IMR-90 (cell line): ENCODE data around the gene COA3. TPM values are rescaled to one million over a fixed set of nuclear protein-coding genes. Genes with fewer than 3 reads are reported as not detected.
A peak's percentile ranks its signal among the peaks of the same experiment; 100 is the strongest.

Experiments used
- ATAC-seq: fragments of 200-7000 bp; cut with Tn5 transposase; 2 replicates; pipeline ENCODE4 v1.9.1; 2020; ENCODE audit warnings: low read depth, mild to moderate bottlenecking, moderate library complexity
- Bru-seq: library from RNA; stranded (reverse); fragments of 400-500 nt; gene quantifications from one replicate; lab custom pipeline; 2021; lab: Mats Ljungman, UMichigan
- BruChase-seq, 2 experiments: library from RNA; stranded (reverse); fragments of 400-500 nt; gene quantifications; one replicate each; lab custom pipeline; 2021; lab: Mats Ljungman, UMichigan
- BruUV-seq: library from RNA; stranded (reverse); fragments of 400-500 nt; replicated peaks from 2 replicates; lab custom pipeline; 2021; lab: Mats Ljungman, UMichigan
- CTCF ChIA-PET: fragments of 300-600 bp; formaldehyde crosslinking; extraction: SDS; loops from one replicate; lab custom pipeline; 2021; ENCODE audit warnings: antibody characterized with exemption; lab: Yijun Ruan, JAX
- POLR2A ChIA-PET: fragments of 300-600 bp; sonication (Branson Sonifier 250); formaldehyde crosslinking; loops from one replicate; lab custom pipeline; 2022; ENCODE audit warnings: antibody characterized with exemption; ENCODE audit not compliant: unreplicated experiment; lab: Charles Lee
- DNase-seq: peaks from one replicate; pipeline ENCODE4 v3.0.0; 2013
- H2AFZ ChIP-seq: replicated peaks from 2 replicates; pipeline ENCODE3; 2013; ENCODE audit warnings: low read length, mild to moderate bottlenecking; ENCODE audit not compliant: poor library complexity
- H2AK5ac ChIP-seq: 2 replicates; pipeline ENCODE4 v1.6.1; 2013; ENCODE audit warnings: low read depth, low read length, inconsistent platforms
- H2AK9ac ChIP-seq: replicated peaks from 2 replicates; pipeline ENCODE3; 2013; ENCODE audit warnings: mild to moderate bottlenecking, low read depth, low read length, moderate library complexity; ENCODE audit not compliant: poor library complexity
- H2BK120ac ChIP-seq: 2 replicates; pipeline ENCODE4 v1.6.1; 2013; ENCODE audit warnings: low read depth, low read length, inconsistent platforms
- H2BK15ac ChIP-seq: 3 replicates; pipeline ENCODE4 v1.6.1; 2013; ENCODE audit warnings: low read depth, low read length, inconsistent platforms
- H2BK20ac ChIP-seq: 2 replicates; pipeline ENCODE4 v1.6.1; 2013; ENCODE audit warnings: low read depth, mild to moderate bottlenecking, inconsistent platforms, low read length, moderate library complexity
- H2BK5ac ChIP-seq: 2 replicates; pipeline ENCODE4 v1.6.1; 2013; ENCODE audit warnings: mild to moderate bottlenecking, low read depth, low read length, inconsistent platforms; ENCODE audit not compliant: poor library complexity, severe bottlenecking
- H3K14ac ChIP-seq: replicated peaks from 2 replicates; pipeline ENCODE4 v1.6.1; 2013; ENCODE audit warnings: low read depth, low read length, inconsistent platforms
- H3K18ac ChIP-seq: 2 replicates; pipeline ENCODE4 v1.6.1; 2013; ENCODE audit warnings: low read depth, low read length, control low read depth
- H3K23ac ChIP-seq: 2 replicates; pipeline ENCODE4 v1.6.1; 2013; ENCODE audit warnings: low read depth, low read length, inconsistent platforms
- H3K27ac ChIP-seq: 2 replicates; pipeline ENCODE4 v1.5.1; 2013; ENCODE audit warnings: mild to moderate bottlenecking, control low read depth, low read length; ENCODE audit not compliant: insufficient read depth
- H3K27me3 ChIP-seq: 2 replicates; pipeline ENCODE4 v1.6.1; 2013; ENCODE audit warnings: low read length; ENCODE audit not compliant: control insufficient read depth, insufficient read depth
- H3K36me3 ChIP-seq: 2 replicates; pipeline ENCODE4 v1.6.1; 2013; ENCODE audit warnings: low read length, mixed read lengths; ENCODE audit not compliant: control insufficient read depth, insufficient read depth
- H3K4ac ChIP-seq: 2 replicates; pipeline ENCODE4 v1.6.1; 2013; ENCODE audit warnings: low read depth, low read length, inconsistent platforms
- H3K4me1 ChIP-seq: 2 replicates; pipeline ENCODE4 v1.6.1; 2013; ENCODE audit warnings: low read length, mixed read lengths; ENCODE audit not compliant: control insufficient read depth, insufficient read depth
- H3K4me2 ChIP-seq: 2 replicates; pipeline ENCODE4 v1.6.1; 2013; ENCODE audit warnings: low read depth, mild to moderate bottlenecking, control low read depth, low read length, moderate library complexity
- H3K4me3 ChIP-seq: 2 replicates; pipeline ENCODE4 v1.5.1; 2013; ENCODE audit warnings: low read depth, mild to moderate bottlenecking, control low read depth, low read length, moderate library complexity; ENCODE audit not compliant: insufficient read depth
- H3K56ac ChIP-seq: 2 replicates; pipeline ENCODE4 v1.6.1; 2013; ENCODE audit warnings: low read length, inconsistent platforms; ENCODE audit not compliant: insufficient read depth; ENCODE audit errors: extremely low read depth
- H3K79me1 ChIP-seq, 2 experiments: 2 replicates each; pipeline ENCODE4 v1.6.1; 2013; ENCODE audit warnings: low read length in 2 of 2, inconsistent platforms in 1 of 2, low read depth in 1 of 2
- H3K9ac ChIP-seq: 2 replicates; pipeline ENCODE4 v1.6.1; 2013; ENCODE audit warnings: low read depth, low read length, control low read depth
- H3K9me1 ChIP-seq: 2 replicates; pipeline ENCODE4 v1.6.1; 2013; ENCODE audit warnings: low read length, inconsistent platforms; ENCODE audit not compliant: insufficient read depth
- H3K9me3 ChIP-seq: 2 replicates; pipeline ENCODE4 v1.6.1; 2013; ENCODE audit warnings: low read length; ENCODE audit not compliant: control insufficient read depth, insufficient read depth
- H4K20me1 ChIP-seq: 2 replicates; pipeline ENCODE4 v1.6.1; 2013; ENCODE audit warnings: low read length, inconsistent platforms; ENCODE audit not compliant: insufficient read depth
- H4K5ac ChIP-seq: 2 replicates; pipeline ENCODE4 v1.6.1; 2013; ENCODE audit warnings: mild to moderate bottlenecking, low read depth, low read length, control low read depth
- H4K8ac ChIP-seq, 2 experiments: 2 replicates each; pipeline ENCODE4 v1.6.1; 2013; ENCODE audit warnings: low read depth in 2 of 2, low read length in 2 of 2, control low read depth in 1 of 2, inconsistent platforms in 1 of 2
- H4K91ac ChIP-seq: 2 replicates; pipeline ENCODE4 v1.6.1; 2013; ENCODE audit warnings: low read depth, low read length, inconsistent platforms; ENCODE audit not compliant: insufficient read depth
- BHLHE40 ChIP-seq: fragments of 150-350 bp; IDR thresholded peaks from 2 replicates; pipeline ENCODE4 v1.6.1; 2016; ENCODE audit warnings: mild to moderate bottlenecking, low read depth, low read length
- MAFK ChIP-seq: IDR thresholded peaks from 2 replicates; pipeline ENCODE4 v1.6.1; 2012; ENCODE audit warnings: low read depth, low read length, improper control_type of control experiment
- MAZ ChIP-seq: IDR thresholded peaks from 2 replicates; pipeline ENCODE4 v1.6.1; 2012; ENCODE audit warnings: low read depth, mild to moderate bottlenecking, low read length, improper control_type of control experiment, moderate library complexity, borderline replicate concordance
- MXI1 ChIP-seq: IDR thresholded peaks from 2 replicates; pipeline ENCODE4 v1.6.1; 2012; ENCODE audit warnings: low read depth, mild to moderate bottlenecking, low read length, moderate library complexity, borderline replicate concordance
- WGBS, 2 experiments: methylation state at CpG; one replicate each; pipeline versions ENCODE4 v1.1.5 to v1.1.7; 2013; ENCODE audit warnings: missing lambda C conversion rate in 2 of 2; ENCODE audit not compliant: insufficient read length in 1 of 2; ENCODE audit errors: extremely low coverage in 2 of 2; 5-methylcytosine and 5-hydroxymethylcytosine counted together
- dilution Hi-C: fragments of 300-500 bp; cut with HindIII; formaldehyde crosslinking; loops from one replicate; pipeline ENCODE4 v1.14.3; 2018; ENCODE audit warnings: low sequenced_read_pairs; ENCODE audit not compliant: unreplicated experiment
- in situ Hi-C: fragments of 300-500 bp; cut with MboI; formaldehyde crosslinking; loops from 3 replicates; pipeline ENCODE4 v1.14.3; 2019; ENCODE audit warnings: low sequenced_read_pairs, inconsistent platforms, mixed read lengths
- intact Hi-C: fragments of 100-400 bp; cut with micrococcal nuclease; formaldehyde crosslinking; loops from 2 replicates; pipeline ENCODE4 v1.10.0; 2022
- long read RNA-seq: library from polyadenylated mRNA; unstranded; transcript quantifications from one replicate; pipeline ENCODE4 v2.0.0, GENCODE V29; 2021; ENCODE audit not compliant: unreplicated experiment
- polyA plus RNA-seq, 3 experiments: library from polyadenylated mRNA; depleted of rRNA; stranded (reverse); fragments of >200 nt; gene quantifications; 2 replicates each; pipeline ENCODE4 v1.2.3, GENCODE V29; 2012; ENCODE audit warnings: low replicate concordance in 1 of 3
- total RNA-seq: library from RNA; depleted of rRNA; stranded (reverse); fragments of >200 nt; gene quantifications from 2 replicates; pipeline ENCODE4 v1.2.3, GENCODE V29; 2012; rRNA removed
- TF ChIP-seq, protein P1 (sequence below): conservative IDR thresholded peaks from 2 replicates; pipeline ENCODE4 v1.5.1; 2012; ENCODE audit warnings: mild to moderate bottlenecking, low read depth, low read length, improper control_type of control experiment

COA3 gene, protein sequence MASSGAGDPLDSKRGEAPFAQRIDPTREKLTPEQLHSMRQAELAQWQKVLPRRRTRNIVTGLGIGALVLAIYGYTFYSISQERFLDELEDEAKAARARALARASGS
- total RNA-seq (50.5 and 78.1 TPM in 2 replicates), polyA plus RNA-seq (2012; rRNA removed) (66.8 and 75.9 TPM in 2 replicates), Bru-seq, nascent RNA (percentile 70 among the genes with signal in this experiment), BruChase-seq, experiment 1, labeled RNA remaining after a 6-hour chase (percentile 71 among the genes with signal in this experiment), BruChase-seq, experiment 2, labeled RNA remaining after a 2-hour chase (percentile 62 among the genes with signal in this experiment)
- polyA plus RNA-seq (2012; cell fraction: cytosol; rRNA removed) = 98.0 and 195 TPM in 2 replicates
- 20.9 and 24.9 TPM in 2 replicates for polyA plus RNA-seq (2012; cell fraction: nucleus; rRNA removed; ENCODE audit: low replicate concordance)
- long read RNA-seq, transcript COA3-201 (2 exons, 771 nt) = major isoform, 29 of 33 reads
- long read RNA-seq, partial matches to known transcripts = 4 of 33 reads
- long read RNA-seq, other reads (novel, unspliced or antisense) = 0 of 33 reads

DNA sequence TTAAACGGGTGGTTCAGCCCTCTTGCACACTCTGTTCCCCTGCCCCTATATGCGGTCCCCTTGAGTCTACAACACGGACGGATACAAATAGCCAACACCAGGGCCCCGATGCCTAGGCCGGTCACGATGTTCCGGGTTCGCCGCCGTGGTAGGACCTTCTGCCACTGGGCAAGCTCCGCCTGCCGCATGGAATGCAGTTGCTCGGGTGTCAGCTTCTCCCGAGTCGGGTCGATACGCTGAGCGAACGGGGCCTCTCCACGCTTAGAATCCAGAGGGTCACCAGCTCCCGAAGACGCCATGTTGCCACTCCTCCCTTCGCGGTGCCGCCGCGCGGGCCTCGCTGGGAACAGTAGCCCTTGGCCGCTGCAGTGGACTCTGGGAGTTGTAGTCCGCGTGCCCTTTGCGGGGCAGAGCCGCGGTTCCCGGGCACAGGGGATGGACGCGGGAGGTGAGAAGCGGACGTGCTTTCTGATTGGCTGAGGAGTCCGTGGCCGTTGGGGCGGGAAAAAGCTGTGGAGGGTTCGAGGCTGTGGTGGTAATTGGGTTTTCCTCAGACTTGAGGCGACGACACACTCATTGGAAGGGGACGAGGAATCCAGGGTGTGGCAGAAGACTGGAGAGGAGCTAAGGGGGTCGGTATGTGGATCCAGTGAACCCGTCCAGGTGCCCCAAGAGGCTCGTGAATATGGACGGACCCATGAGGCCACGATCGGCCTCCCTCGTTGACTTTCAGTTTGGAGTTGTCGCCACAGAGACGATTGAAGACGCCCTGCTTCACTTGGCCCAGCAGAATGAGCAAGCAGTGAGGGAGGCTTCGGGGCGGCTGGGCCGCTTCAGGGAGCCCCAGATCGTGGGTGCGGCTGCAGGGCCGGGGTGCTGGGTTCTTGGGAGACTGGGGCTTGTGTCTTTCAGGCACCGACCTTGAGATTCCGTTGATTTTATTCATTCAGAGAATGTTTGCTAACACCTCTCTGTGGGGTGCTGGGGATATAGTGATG, at the start of gene COA3, which contains the start of gene CNTD1:
TSS of gene COA3 (minus strand) at position 322 of the 998 bp plus-strand sequence. CDS start at position 299, 23 bp downstream.
TSS of gene CNTD1 (plus strand) at position 479 of the 998 bp plus-strand sequence. CDS start at position 686, 207 bp downstream.
- peak within 1 kb of the TSS; percentile 85 for H3K27ac ChIP-seq
- BruUV-seq = no TSS peak
- H3K27me3 ChIP-seq = no peaks in the 10 kb centered on the region

More for the DNA sequence above, at the start of gene COA3, which contains the start of gene CNTD1:
- POLR2A ChIA-PET = no interaction called here
- Histone ChIP-seq H2BK20ac (0 out of 2 replicates have a peak within 1 kb of the TSS, but pooled peaks have one; percentile 29), H2AK9ac (peak within 1 kb of the TSS; percentile 96), H3K79me1 (peaks cover 20 to 39% of the 10 kb centered on the region in 2 experiments), H3K9me1 (peaks cover 19% of the 10 kb centered on the region), H3K4me2 (peak within 1 kb of the TSS; percentile 98), H3K4me3 (peak within 1 kb of the TSS; percentile 64), H3K9me3 (no peaks in the 10 kb centered on the region), H3K9ac (peak within 1 kb of the TSS; percentile 93), H2BK15ac (peak within 1 kb of the TSS; percentile 58; the same call in 1 of the 3 replicates), H3K36me3 (peaks cover 4% of the 10 kb centered on the region; the same call in 1 of the 2 replicates), H3K18ac (peak within 1 kb of the TSS; percentile 33), H3K4me1 (peaks cover 10% of the 10 kb centered on the region), H2AFZ (peak within 1 kb of the TSS; percentile 97), H3K23ac (peak within 1 kb of the TSS; percentile 78), H3K4ac (peak within 1 kb of the TSS; percentile 96), H4K91ac (peak within 1 kb of the TSS; percentile 88), H2BK120ac (peak within 1 kb of the TSS; percentile 82), H2AK5ac (peak within 1 kb of the TSS; percentile 74; the same call in 1 of the 2 replicates), H3K14ac (peak within 1 kb of the TSS; percentile 98), H4K5ac (peak within 1 kb of the TSS; percentile 79), H2BK5ac (peak within 1 kb of the TSS; percentile 79), H3K56ac (peak within 1 kb of the TSS; percentile 89), H4K8ac (peak within 1 kb of the TSS; percentile 45 to 98), H4K20me1 (no peaks in the 10 kb centered on the region)
- in situ Hi-C loops = no loop called here
- TF ChIP-seq MAZ (peak; percentile 18; the same call in 1 of the 2 replicates), MXI1 (peak; percentile 85), BHLHE40 (no peak; the same call in 1 of the 2 replicates), MAFK (no peak)
- TF ChIP-seq, protein P1, sequence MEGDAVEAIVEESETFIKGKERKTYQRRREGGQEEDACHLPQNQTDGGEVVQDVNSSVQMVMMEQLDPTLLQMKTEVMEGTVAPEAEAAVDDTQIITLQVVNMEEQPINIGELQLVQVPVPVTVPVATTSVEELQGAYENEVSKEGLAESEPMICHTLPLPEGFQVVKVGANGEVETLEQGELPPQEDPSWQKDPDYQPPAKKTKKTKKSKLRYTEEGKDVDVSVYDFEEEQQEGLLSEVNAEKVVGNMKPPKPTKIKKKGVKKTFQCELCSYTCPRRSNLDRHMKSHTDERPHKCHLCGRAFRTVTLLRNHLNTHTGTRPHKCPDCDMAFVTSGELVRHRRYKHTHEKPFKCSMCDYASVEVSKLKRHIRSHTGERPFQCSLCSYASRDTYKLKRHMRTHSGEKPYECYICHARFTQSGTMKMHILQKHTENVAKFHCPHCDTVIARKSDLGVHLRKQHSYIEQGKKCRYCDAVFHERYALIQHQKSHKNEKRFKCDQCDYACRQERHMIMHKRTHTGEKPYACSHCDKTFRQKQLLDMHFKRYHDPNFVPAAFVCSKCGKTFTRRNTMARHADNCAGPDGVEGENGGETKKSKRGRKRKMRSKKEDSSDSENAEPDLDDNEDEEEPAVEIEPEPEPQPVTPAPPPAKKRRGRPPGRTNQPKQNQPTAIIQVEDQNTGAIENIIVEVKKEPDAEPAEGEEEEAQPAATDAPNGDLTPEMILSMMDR = peak; percentile 16; the same call in 1 of the 2 replicates
- DNase-seq = peak; percentile 80
- intact Hi-C loops = no loop called here
- CTCF ChIA-PET = no interaction called here
- 13% methylated on average over 42 of the region's 66 CpGs; no CpG with 5 or more reads in 1 of the 2 experiments for WGBS, 2 experiments
- ATAC-seq = peak; percentile 99
- dilution Hi-C loops = no loop called here
